ENCODE results near the gene SRPRB.

SRPRB gene

GRCh38 chr3:133805702-133806475 lies at the start of gene SRPRB:
SRPRB (plus strand) TSS chr3:133805815; CDS start chr3:133805849, 34 bp downstream.
- peak; percentile 93 for DNase-seq (ENCODE audit: low read depth)

- DNase-seq (ENCODE audit: low read depth): no peak
Measured at GRCh38 chr3:133756716-133757694, 48.6 kb upstream of the SRPRB start.

GRCh38 chr3:133757701-133758567 lies 47.7 kb upstream of the SRPRB start:
- DNase-seq (ENCODE audit: low read depth): no peak

- DNase-seq (ENCODE audit: low read depth): no peak
Measured at GRCh38 chr3:133758568-133758928, 47.1 kb upstream of the SRPRB start.

GRCh38 chr3:133758964-133759739 lies 46.5 kb upstream of the SRPRB start:
- no peak for DNase-seq (ENCODE audit: low read depth)

GRCh38 chr3:133759740-133760305 lies 45.8 kb upstream of the SRPRB start:
- DNase-seq (ENCODE audit: low read depth): no peak

- no peak for DNase-seq (ENCODE audit: low read depth)
Measured at GRCh38 chr3:133760916-133761315, 44.7 kb upstream of the SRPRB start.

- DNase-seq (ENCODE audit: low read depth): no peak
Measured at GRCh38 chr3:133761605-133762484, 43.8 kb upstream of the SRPRB start.

- no peak for DNase-seq (ENCODE audit: low read depth)
Measured at GRCh38 chr3:133762539-133762938, 43.1 kb upstream of the SRPRB start.

- no peak for DNase-seq (ENCODE audit: low read depth)
Measured at GRCh38 chr3:133763797-133764683, 41.6 kb upstream of the SRPRB start.

- no peak for DNase-seq (ENCODE audit: low read depth)
Measured at GRCh38 chr3:133765256-133765655, 40.4 kb upstream of the SRPRB start.

- no peak for DNase-seq (ENCODE audit: low read depth)
Measured at GRCh38 chr3:133767607-133768006, 38.0 kb upstream of the SRPRB start.

- DNase-seq (ENCODE audit: low read depth): no peak
Measured at GRCh38 chr3:133769536-133769935, 36.1 kb upstream of the SRPRB start.

- DNase-seq (ENCODE audit: low read depth): no peak
Measured at GRCh38 chr3:133773732-133774131, 31.9 kb upstream of the SRPRB start.

GRCh38 chr3:133775309-133775708 lies 30.3 kb upstream of the SRPRB start:
- DNase-seq (ENCODE audit: low read depth): no peak

GRCh38 chr3:133775835-133776234 lies 29.8 kb upstream of the SRPRB start:
- DNase-seq (ENCODE audit: low read depth): no peak

GRCh38 chr3:133776794-133777438 lies 28.7 kb upstream of the SRPRB start:
- DNase-seq (ENCODE audit: low read depth): no peak

Data from activated T-helper 1 cell treated with Interleukin-2 at 50 U/mL for 16 hours (primary cell).